ENCODE measurements around the gene LMBRD1.
"Not testable (repeated sequence)": the region's sequence is repeated elsewhere in the genome, so short reads cannot be mapped to it uniquely, and the experiment has no call there.

LMBRD1 gene

DNA sequence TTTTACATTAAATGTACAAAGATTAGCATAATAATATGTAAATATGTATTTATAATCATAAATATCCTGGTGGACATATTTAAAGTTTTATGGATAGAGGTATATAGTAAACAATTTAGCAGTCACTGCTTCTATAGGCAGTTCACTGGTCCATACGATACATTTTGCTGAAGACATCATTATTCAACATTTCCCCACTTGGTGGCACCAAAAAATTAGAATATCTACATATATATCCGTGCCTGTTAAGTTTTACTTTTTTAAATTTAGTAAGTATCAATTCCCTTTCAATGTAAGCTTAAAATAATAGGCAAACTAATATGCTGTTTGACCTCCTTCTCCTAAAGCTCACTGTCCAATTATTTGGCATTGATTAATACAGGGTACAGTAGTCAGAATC lies 64.2 kb downstream of the LMBRD1 start:
- DNase-seq (ENCODE audit: low spot score): no peak

DNA sequence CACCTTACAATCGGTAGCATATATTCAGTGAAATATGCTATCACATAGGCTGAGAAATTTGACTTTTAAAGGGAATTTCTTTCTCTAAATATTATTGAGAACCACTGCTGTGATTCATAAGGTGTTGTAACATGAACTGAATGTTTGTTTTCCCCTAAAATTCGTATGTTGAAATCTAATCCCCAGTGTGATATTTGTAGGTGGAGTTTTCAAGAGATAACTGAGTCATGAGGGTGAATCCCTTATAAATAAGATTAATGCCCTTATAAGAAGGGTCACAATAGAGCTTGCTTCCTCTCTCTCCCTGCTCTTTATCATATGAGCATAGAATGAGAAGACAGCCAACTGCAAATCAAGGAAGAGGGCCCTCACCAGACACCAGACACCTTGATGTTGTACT lies 64.8 kb downstream of the LMBRD1 start:
- DNase-seq (ENCODE audit: low spot score): no peak

DNA sequence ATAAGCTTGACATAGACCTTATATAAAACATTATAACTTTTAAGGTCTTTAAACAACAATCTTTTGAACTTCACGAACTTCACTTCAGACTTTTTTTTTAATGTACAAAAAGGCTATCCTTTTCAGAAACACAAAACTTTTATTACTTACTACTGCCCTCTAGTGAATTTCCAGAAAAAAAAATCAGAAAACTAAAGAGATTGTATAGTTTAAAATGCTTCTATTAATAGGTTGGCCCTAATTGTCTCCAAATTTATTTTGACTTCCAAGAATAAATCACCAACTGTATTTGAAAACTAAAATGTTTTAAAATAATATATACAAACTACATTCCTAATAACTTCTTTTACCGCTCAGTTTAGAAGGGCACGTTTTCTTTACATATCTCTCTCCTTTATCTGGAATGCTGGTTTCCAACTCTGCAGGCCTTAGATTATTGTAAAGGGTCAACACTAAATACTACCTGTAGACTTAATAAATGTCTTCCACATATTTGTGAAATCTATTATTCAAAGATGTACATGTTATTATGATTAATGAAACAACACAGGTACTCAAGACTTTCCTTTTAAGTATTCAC lies 66.8 kb downstream of the LMBRD1 start:
- DNase-seq (ENCODE audit: low spot score): no peak

DNA sequence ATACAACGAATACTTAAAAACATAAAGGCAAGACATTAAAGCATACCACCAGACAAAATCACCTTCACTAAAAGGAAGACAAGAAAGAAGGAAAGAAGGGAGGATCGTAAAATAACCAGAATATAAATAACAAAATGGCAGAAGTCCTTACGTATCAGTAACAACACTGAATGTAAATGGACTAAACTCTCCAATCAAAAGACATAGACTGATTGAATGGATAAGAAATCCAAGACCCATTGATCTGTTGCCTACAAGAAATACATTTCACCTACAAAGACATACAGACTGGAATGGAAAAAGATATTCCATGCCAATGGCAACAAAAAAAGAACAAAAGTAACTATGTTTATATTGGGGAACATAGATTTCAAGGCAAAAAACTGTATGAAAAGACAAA lies 74.1 kb downstream of the LMBRD1 start:
- DNase-seq (ENCODE audit: low spot score): no peak

DNA sequence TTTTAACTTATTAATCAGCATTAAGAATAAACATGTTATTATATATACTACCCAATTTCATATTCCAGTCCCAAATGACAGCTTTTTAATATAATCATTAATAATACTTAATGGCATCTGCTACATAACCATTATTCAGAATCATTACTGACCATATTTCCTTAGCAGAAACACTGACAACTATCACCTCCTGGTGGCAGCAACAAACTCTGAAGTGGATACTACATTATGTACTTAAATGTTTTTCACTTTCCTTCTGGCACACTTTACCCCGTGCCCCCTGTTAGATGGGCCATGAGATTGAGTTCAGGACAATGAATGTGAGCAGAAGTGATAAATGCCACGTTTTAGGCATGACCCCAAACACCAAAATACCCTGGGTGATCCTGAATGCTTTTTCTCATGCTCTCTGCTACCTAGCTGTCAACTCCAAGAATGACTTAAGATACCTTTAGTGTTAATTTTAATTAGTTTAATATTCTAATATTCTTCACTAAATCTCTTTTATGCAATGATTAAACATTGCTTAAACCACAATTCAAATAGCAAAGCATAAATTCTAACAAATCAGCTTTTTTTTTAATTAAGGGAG lies 77.1 kb downstream of the LMBRD1 start:
- DNase-seq (ENCODE audit: low spot score): peak; percentile 4

DNA sequence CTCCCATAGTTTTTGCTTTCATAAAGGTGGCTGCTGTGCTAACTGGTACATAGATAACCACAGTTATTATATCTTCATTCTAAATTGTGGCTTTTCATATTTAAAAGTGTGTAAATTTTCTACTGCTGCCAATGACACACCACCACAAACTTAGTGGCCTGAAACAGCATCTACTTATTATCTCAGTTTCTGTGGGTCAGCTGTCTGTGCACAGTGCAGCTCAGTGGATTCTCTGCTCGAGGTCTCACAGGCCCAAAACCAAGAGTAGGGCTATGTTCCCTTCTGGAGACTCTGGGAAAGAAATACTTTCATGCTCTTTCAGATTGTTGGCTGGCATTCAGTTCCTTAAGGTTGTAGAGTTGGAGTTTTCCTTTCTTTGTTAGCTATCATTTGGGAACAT lies 90.1 kb downstream of the LMBRD1 start:
- no peak for DNase-seq (ENCODE audit: low spot score)

DNA sequence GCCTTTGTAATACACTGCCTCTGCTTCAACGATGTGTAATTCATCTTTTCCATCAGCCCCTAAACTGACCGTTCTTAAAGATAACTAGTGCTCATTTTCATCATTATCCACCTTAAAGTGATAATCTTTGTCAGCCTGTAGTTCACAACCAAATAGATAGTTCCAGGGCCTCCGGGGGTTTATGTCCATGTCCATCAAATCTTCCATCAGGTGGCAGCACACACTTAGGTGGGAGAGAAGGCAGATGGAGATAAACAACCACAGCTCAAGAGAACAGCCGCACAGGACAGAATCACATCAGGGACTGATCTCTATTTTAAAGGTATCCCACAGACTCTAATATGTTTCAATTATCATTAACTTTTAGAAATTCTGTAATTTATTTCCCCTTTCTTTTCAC lies 90.9 kb downstream of the LMBRD1 start:
- DNase-seq (ENCODE audit: low spot score): no peak

DNA sequence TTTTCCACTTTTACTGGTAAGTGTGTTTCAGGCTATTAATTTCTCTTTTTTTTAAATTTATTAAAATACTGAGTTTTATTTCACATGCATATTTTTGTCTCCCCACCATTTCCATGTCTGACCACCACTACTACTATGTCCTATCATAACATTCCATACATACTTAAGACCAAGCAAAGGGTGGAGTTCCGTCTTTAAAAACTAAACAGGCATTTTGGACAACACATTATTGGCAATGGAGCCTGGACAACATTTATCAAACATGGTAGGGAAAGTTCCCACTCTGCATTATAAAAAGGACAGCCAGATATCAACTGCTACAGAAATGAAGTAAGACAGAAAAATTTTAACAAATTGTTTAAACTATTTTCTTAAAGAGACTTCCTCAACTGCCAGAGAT lies 91.9 kb downstream of the LMBRD1 start:
- DNase-seq (ENCODE audit: low spot score): no peak

DNA sequence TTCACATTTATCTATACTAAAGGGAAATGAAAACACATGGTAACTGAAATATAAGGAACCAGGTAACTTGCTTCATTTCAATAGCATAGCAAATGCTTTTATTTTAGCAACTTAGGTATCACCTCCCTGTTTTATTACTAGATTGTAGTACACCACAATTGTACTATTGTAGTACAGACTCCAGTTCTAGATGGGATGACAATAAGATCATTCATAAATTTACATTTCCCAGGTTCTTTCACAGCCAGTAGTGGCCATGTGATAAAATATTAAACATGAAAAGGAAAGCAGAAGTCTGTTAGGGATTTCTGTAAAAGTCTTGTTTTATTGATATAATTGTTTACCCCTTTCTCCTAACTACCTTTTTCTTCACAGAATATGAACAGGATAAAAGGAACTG lies 97.2 kb downstream of the LMBRD1 start:
- DNase-seq (ENCODE audit: low spot score): no peak

DNA sequence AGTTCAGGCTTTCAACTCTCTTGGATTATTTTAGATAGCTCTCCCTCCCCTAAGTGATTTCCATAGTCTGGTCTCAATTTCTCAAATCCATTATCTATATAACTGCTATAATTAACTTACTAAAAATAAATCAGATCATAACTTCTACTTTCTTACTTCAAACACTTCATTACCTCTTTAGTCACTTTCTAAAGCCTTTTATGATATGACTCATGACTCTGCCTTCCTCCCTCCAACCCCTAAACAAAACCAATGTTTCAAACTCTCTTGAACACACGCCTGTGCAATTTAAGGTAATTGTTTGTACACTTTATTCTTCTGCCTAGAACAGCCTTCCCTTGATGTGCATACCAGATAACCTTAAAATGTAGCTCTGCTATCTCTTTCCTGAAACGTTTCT lies 100.5 kb downstream of the LMBRD1 start:
- DNase-seq (ENCODE audit: low spot score): no peak

DNA sequence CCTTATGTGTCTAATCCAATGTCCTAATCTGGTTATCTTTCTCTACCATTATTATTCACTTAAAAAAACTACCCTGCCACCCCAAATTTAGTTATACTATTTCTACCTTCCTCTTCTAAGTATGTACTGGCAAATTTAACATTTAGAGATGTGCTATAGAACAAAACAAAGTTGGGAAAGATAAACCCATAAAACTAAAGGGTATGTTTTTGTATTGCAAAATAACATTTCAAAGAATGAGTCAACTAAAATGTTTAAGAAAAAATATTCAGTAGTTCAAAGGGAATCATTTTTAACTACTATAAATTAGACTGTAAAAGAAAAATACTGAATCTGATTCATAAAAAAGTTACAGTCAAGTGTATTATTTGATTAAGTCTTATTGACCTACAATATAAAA lies 103.0 kb downstream of the LMBRD1 start:
- no peak for DNase-seq (ENCODE audit: low spot score)

DNA sequence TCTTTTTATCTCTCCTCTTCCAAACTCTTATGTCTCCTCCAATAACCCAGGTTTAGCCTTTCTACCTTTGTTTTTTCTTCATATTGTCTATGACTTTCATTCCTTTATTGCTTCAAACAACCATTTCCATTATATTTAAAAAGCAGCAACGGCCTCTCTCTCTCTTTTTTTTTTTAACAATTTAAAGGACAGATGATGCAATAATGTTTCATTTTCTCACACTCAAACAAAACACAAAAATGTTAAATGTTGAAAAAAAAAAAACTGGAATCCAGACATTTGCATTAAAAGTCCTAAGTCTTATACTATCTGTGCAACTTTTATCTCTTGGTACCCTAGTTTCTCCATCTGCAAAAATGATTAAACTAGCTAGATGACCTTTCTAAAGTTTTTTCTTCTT lies 105.8 kb downstream of the LMBRD1 start:
- no peak for DNase-seq (ENCODE audit: low spot score)

DNA sequence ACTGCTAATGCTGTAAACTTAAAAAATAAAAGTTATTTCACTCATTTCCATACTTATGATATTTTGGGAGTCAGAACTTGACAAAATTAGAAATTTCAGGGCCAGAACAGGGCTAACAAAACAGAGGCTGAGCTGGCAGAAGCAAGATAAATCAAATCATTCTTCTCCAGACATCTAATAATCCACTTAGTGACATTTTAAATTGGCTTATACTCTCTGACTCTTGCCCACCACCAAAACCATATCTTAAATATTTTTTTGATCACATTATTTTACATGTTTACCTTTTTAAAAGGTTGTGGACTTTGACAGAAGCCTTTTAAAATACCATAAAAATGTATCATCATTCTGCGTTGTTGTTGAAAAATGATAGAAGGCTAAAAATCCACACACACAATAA lies 116.5 kb downstream of the LMBRD1 start:
- no peak for DNase-seq (ENCODE audit: low spot score)

DNA sequence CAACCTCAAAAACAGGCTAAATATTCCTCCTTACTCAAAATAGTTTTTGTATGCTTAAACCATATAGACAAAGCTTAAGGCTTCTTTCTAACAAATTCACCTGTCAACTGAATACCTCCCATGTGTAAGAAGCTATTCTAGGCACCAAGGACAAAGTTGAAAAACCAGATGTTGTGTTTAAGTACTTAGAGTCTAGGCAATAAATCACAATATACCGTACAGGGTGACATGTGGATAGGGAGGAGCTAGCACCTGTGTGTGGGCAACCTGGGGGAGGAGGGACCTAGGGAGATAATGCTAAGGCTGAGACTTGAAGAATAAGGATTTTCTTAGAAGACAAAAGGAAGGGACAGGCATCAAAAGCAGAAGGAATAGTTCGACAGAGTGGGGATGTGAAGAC lies 123.5 kb downstream of the LMBRD1 start:
- DNase-seq (ENCODE audit: low spot score): no peak

DNA sequence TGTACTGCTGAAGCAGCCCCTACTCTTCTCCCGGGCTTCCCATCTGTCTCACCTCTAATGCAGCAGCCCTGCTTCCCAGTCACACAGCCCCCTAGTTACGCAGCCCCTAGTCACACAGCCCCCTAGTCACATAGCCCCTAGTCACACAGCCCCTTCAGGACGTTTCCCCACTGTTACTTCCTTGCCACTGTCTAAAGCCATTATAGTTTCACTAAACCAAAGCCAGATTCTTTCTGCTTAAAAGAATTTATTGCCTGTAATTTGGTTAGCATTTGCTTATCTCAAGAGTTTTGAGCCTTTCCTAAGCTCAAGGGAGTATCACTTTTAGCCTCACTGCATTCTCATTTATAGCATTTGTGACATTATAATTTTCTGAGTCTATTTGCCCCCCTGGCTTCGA lies 127.9 kb downstream of the LMBRD1 start:
- no peak for DNase-seq (ENCODE audit: low spot score)

DNA sequence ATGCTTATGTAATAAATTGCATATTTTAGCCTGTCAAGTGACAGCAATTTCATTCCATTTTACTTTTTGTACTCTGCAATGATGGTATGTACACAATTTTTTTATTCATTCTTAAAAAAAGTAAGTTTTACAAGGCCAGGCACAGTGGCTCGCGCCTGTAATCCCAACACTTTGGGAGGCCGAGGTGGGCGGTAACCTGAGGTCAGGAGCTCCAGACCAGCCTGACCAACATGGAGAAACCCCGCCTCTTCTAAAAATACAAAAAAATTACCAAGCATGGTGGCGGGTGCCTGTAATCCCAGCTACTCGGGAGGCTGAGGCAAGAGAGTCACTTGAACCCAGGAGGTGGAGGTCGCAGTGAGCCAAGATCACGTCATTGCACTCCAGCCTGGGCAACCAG lies 130.0 kb downstream of the LMBRD1 start:
- DNase-seq (ENCODE audit: low spot score): not testable (repeated sequence)

DNA sequence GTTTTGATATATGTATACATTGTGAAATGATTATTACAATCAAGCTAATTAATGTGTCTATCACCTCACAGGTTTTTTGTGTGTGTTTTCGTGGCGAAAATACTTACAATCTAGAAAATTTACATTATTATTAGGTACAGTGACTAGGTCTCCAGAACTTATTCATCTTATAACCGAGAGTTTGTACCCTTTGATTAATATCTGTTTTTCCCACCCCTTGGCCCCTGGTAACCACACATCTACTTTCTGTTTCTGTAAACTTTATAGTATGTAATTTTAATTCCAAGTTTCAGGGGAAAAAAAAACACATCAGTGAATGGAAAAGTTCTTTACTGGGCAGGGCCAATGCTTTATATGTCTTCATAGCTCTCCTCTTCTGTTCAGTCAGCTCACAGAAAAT lies 131.4 kb downstream of the LMBRD1 start:
- no peak for DNase-seq (ENCODE audit: low spot score)

DNA sequence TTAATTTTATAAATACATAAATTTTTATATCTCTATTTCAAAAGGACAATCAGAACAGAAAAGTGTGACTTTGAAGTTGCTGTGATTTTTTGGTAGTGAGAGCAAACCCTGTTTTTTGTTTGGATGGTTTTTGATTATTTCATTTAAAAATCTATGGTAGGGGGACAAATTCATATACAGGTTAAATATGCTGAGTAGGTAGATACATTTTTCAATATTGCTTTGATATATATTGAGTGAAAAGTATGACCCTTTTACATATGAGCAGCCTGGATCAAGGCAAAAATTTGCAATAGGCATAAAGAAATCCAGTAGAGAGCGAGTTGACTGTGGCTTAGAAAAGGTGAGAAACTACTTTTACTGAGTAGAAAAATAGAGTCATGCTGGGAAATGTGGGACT lies 132.3 kb downstream of the LMBRD1 start:
- no peak for DNase-seq (ENCODE audit: low spot score)

DNA sequence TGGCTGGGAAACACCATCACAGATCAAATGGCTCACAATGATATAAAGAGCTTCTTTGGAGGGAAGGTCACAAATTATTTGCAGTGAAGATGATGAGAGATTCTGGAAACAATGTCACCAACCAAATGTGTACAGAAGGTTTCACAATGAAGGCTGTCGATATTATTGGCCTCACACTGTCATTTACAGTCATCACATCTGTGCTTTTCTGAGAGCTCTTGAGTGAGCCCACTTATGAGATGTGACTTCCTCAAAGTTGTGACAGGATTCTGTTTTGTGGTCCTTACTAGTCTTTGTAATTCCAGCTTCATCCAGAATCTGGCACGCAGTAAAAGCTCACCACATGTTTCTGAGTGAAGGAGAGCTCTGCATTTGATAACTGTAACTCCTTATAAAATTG lies 133.6 kb downstream of the LMBRD1 start:
- no peak for DNase-seq (ENCODE audit: low spot score)

DNA sequence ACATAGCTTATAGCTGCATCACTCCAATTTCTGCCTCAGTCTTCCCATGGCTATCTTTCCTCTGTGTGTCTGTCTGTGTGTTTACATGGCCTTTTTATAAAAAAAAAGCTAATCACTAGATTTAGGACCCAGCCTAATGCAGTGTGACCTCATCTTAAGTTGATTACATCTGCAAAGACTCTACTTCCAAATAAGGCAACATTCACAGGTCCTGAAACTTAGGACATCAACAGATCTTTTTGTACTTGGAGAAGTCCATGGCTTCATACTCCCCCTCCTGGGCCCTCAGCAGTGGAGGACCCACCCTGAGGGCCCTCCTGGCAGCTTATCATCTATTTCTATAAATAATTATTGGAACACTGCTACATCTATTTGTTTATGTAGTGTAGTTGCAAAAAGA lies 146.1 kb downstream of the LMBRD1 start:
- no peak for DNase-seq (ENCODE audit: low spot score)

DNA sequence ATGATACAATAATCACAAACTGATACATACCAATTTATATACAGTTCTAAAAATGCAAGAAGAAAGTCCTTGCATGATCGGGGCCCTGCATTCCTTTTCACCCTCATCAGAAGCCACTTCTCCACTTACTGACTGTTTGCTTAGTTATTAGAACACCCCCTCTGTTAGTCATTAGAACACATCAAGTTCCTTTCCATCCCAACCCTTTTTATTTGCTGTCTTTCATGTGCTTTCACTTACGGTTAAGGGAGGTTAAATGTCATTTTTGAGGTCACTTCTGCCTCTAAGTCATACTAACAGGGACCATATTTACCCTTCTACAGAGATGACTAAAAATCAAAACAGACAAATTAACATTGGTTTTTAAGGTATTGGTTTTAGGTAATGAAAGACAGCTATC lies 149.1 kb downstream of the LMBRD1 start:
- DNase-seq (ENCODE audit: low spot score): no peak

DNA sequence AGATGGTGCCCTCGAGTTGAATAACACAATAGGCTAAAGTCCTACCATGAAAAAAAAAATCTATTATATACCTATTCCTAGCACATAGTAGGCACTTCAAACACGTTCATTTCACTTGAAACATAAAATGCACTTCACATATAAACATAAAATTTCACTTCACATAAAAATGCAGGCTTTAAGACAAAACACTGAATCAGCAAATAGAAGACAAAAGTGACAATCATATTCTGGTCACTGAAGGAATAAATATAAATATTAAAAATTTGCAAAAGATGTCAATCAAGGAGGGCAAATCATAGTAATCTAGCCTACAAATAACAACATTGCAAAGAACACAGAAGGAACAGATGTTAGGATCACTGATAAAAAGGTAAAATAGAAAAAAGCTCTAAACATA lies 153.1 kb downstream of the LMBRD1 start:
- no peak for DNase-seq (ENCODE audit: low spot score)

DNA sequence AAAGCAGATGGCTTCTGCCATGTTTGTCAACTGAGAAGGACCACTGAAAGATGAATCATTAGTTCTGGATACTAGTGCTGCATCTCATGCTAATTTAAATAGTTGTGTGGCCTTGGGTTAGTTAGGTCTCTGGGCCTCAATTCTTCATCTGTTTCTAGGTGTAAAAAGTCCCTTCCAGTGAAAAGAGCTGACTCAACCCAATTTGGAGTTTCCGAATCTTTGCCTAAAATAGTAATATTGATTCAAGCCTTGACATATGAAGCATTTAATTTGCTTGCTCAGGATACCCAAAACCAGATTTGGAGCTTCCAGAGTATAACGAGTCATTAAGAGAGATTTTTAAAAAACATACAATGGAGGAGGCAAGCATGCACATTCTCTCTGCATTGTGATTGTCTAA lies 163.9 kb downstream of the LMBRD1 start:
- no peak for DNase-seq (ENCODE audit: low spot score)

DNA sequence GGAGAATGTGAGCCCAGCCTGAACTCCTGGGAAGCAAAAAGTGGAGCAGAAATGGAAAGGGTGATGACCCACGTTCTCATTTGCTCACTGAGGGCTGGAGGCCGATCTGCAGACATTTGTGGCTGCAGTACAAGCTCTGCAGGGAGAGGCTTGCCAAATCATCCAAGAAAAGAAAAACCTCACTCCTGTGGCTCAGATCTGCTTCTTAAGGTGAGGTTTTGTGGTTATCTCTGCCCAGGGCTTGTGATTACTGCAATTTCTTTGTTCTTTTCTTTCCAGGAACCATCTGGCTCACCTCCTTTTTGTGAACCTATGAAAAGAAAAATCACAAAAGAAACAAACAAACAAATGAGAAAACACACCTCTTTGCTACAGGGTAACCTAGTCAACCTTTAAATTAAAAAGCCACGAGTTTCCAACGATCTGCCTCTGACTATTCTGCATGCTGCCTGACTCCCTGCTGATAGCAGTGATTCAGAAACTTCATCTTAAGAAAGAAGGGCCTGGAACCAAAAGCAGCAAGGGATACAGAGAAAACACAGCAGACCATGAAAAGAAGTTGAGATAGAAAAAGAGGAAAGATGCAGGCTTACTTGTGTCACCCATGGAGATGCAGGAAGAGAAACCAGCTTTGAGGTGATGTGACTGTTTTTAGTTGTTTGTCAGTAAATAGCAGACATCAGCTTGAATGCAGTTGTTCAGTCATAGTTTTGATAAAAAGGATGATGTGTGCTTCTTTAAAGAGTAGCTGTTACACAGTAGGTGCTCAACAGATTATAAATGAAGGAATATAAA lies 165.1 kb downstream of the LMBRD1 start:
- no peak for DNase-seq (ENCODE audit: low spot score)
